Gastrocnemius medialis (tissue), 4 donors: ENCODE data around the gene KLHL6. TPM values are rescaled to one million over a fixed set of nuclear protein-coding genes. Genes with fewer than 3 reads are reported as not detected.

Experiments
- ATAC-seq, 2 donors: fragments of 150-250 bp; one replicate each; pipeline ENCODE4 v1.9.1; 2016
- DNase-seq, 2 donors: peaks; one replicate each; pipeline ENCODE4 v3.0.0-alpha.2; 2019
- H3K27ac ChIP-seq, 4 donors: fragments of 200-600 bp; sonication (generic); 1 replicate in 1 of 4; 2 replicates in 3 of 4; pipeline ENCODE4 v1.5.1; 2016 to 2018; ENCODE audit warnings: mild to moderate bottlenecking in 2 of 4, moderate library complexity in 1 of 4
- H3K27me3 ChIP-seq, 3 donors: fragments of 200-600 bp; sonication (generic) in 2 of 3; 1 replicate in 1 of 3; 2 replicates in 2 of 3; pipeline versions ENCODE4 v1.5.1 to v1.6.0; 2016 to 2019; ENCODE audit warnings: mild to moderate bottlenecking in 1 of 3, moderate library complexity in 1 of 3
- H3K36me3 ChIP-seq, 2 donors: fragments of 200-600 bp; sonication (generic) in 1 of 2; one replicate each; pipeline ENCODE4 v1.5.1; 2017 to 2018
- H3K4me1 ChIP-seq, 2 donors: fragments of 200-600 bp; sonication (generic) in 1 of 2; one replicate each; pipeline ENCODE4 v1.5.1; 2016 to 2017; ENCODE audit warnings: mild to moderate bottlenecking in 2 of 2
- H3K4me3 ChIP-seq, 4 donors: fragments of 200-600 bp; sonication (generic) in 3 of 4; 1 replicate in 1 of 4; 2 replicates in 3 of 4; pipeline ENCODE4 v1.5.1; 2016 to 2019; ENCODE audit warnings: mild to moderate bottlenecking in 2 of 4
- H3K9me3 ChIP-seq, 3 donors: fragments of 200-600 bp; sonication (generic) in 2 of 3; 1 replicate in 1 of 3; 2 replicates in 2 of 3; pipeline ENCODE4 v1.5.1; 2016 to 2019
- CTCF ChIP-seq, 5 experiments: fragments of 450-650 bp in 3 of 5; fragments of 200-600 bp in 2 of 5; sonication (generic) in 2 of 5; IDR thresholded peaks in 4 of 5; conservative IDR thresholded peaks in 1 of 5; 1 replicate in 4 of 5; 2 replicates in 1 of 5; pipeline ENCODE4 v1.5.1; 2016 to 2019; ENCODE audit warnings: antibody characterized with exemption in 5 of 5, mild to moderate bottlenecking in 3 of 5, moderate library complexity in 3 of 5
- POLR2A ChIP-seq, 2 donors: fragments of 450-650 bp; IDR thresholded peaks; one replicate each; pipeline ENCODE4 v1.6.1; 2017; ENCODE audit warnings: antibody characterized with exemption in 2 of 2, mild to moderate bottlenecking in 2 of 2, moderate library complexity in 2 of 2
- in situ Hi-C, 4 donors: fragments of 200-750 bp; cut with MboI; loops; one replicate each; pipeline versions ENCODE4 v1.15.0 to v1.8.0; 2017; ENCODE audit warnings: low sequenced_read_pairs in 4 of 4
- intact Hi-C: fragments of 100-400 bp; cut with DNase I; formaldehyde crosslinking; loops from one replicate; pipeline ENCODE4 v1.15.1; 2023; ENCODE audit warnings: low total_unique reads
- total RNA-seq, 4 donors: library from RNA; depleted of rRNA; stranded (reverse); fragments of >200 nt; gene quantifications; one replicate each; pipeline versions ENCODE4 v1.1.0 to v1.2.3, GENCODE V29; 2016

KLHL6 gene
- total RNA-seq, 4 donors from 2014 or later: 0.15 to 0.31 (median 0.30) TPM

GRCh38 chr3:183500981-183501704 is 54.4 kb downstream of the KLHL6 start:
- H3K9me3 ChIP-seq: no peaks in the 10 kb centered on the region
- H3K36me3 ChIP-seq: no peaks in the 10 kb centered on the region
- ATAC-seq (no peak), DNase-seq (no peak)
- no peak overlapping the region for H3K27ac ChIP-seq
- peaks cover 4 to 20% of the 10 kb centered on the region in 2 donors for H3K4me1 ChIP-seq
- intact Hi-C loops: loop anchor here (5.0 kb wide), 1 partner anchor 116 kb away; no protein-coding TSS in a partner anchor
- in situ Hi-C loops: loop anchor here in 2 of 4 donors (10.0 kb wide), 1 partner anchor 264 kb away; no protein-coding TSS in a partner anchor
- H3K4me3 ChIP-seq: no peak overlapping the region
- H3K27me3 ChIP-seq: no peaks in the 10 kb centered on the region
- no peak for TF ChIP-seq POLR2A (IDR thresholded peaks at IDR 0.05)
- no peak for TF ChIP-seq CTCF (IDR thresholded peaks at IDR 0.05 in 4 of 5, conservative IDR thresholded peaks at IDR 0.05 in 1 of 5)

- intact Hi-C loops: loop anchor here (5.0 kb wide), 1 partner anchor 117 kb away; no protein-coding TSS in a partner anchor
Measured at GRCh38 chr3:183500319-183500718, 55.2 kb downstream of the KLHL6 start.

GRCh38 chr3:183498634-183499033 is 56.9 kb downstream of the KLHL6 start:
- no peak overlapping the region for H3K27ac ChIP-seq
- TF ChIP-seq CTCF (IDR thresholded peaks at IDR 0.05 in 4 of 5, conservative IDR thresholded peaks at IDR 0.05 in 1 of 5) (no peak), POLR2A (IDR thresholded peaks at IDR 0.05) (no peak)
- no peaks in the 10 kb centered on the region for H3K27me3 ChIP-seq
- no peak for ATAC-seq
- H3K9me3 ChIP-seq: no peaks in the 10 kb centered on the region
- no peaks in the 10 kb centered on the region for H3K36me3 ChIP-seq
- H3K4me3 ChIP-seq: no peak overlapping the region
- in situ Hi-C loops (no loop called here), intact Hi-C loops (no loop called here)
- no peak for DNase-seq
- H3K4me1 ChIP-seq: peaks cover 5 to 20% of the 10 kb centered on the region in 2 donors

More at GRCh38 chr3:183500319-183500718, 55.2 kb downstream of the KLHL6 start:
- in situ Hi-C loops: loop anchor here in 2 of 4 donors (10.0 kb wide), 1 partner anchor 264 kb away; no protein-coding TSS in a partner anchor
- peaks cover 4 to 20% of the 10 kb centered on the region in 2 donors for H3K4me1 ChIP-seq
- no peak overlapping the region for H3K27ac ChIP-seq
- H3K4me3 ChIP-seq: no peak overlapping the region
- H3K36me3 ChIP-seq: no peaks in the 10 kb centered on the region
- no peaks in the 10 kb centered on the region for H3K9me3 ChIP-seq
- DNase-seq (no peak), ATAC-seq (peak in 1 of 2 donors; percentile 65)
- no peaks in the 10 kb centered on the region for H3K27me3 ChIP-seq
- no peak for TF ChIP-seq POLR2A (IDR thresholded peaks at IDR 0.05)

GRCh38 chr3:183497313-183497712 is 58.2 kb downstream of the KLHL6 start:
- Histone ChIP-seq H3K9me3 (no peaks in the 10 kb centered on the region), H3K36me3 (no peaks in the 10 kb centered on the region), H3K27me3 (no peaks in the 10 kb centered on the region), H3K27ac (no peak overlapping the region), H3K4me3 (no peak overlapping the region), H3K4me1 (peaks cover 5 to 8% of the 10 kb centered on the region in 2 donors)
- TF ChIP-seq POLR2A (IDR thresholded peaks at IDR 0.05): no peak
- no peak for TF ChIP-seq CTCF (IDR thresholded peaks at IDR 0.05 in 4 of 5, conservative IDR thresholded peaks at IDR 0.05 in 1 of 5)
- DNase-seq: no peak
- ATAC-seq: no peak
- intact Hi-C loops: no loop called here
- in situ Hi-C loops: no loop called here

- ATAC-seq (no peak), DNase-seq (no peak)
- no peaks in the 10 kb centered on the region for H3K27me3 ChIP-seq
- in situ Hi-C loops: no loop called here
- peaks cover 5 to 8% of the 10 kb centered on the region in 2 donors for H3K4me1 ChIP-seq
- H3K36me3 ChIP-seq: no peaks in the 10 kb centered on the region
- H3K4me3 ChIP-seq: no peak overlapping the region
- H3K27ac ChIP-seq: no peak overlapping the region
- intact Hi-C loops: no loop called here
- no peaks in the 10 kb centered on the region for H3K9me3 ChIP-seq
- TF ChIP-seq POLR2A (IDR thresholded peaks at IDR 0.05): no peak
- TF ChIP-seq CTCF (IDR thresholded peaks at IDR 0.05 in 4 of 5, conservative IDR thresholded peaks at IDR 0.05 in 1 of 5): no peak
Measured at GRCh38 chr3:183496311-183496710, 59.2 kb downstream of the KLHL6 start.
